Hypothalamus (tissue), 51 donors: ENCODE data around the gene TEC.

ENCODE experiments used
- DNase-seq, 51 donors: peaks; one replicate each; lab custom pipeline; 2025; lab: John Stamatoyannopoulos, UW

TEC gene

GRCh38 chr4:48095441-48095840, 174.2 kb downstream of the TEC start:
- DNase-seq, result no peak

DNA sequence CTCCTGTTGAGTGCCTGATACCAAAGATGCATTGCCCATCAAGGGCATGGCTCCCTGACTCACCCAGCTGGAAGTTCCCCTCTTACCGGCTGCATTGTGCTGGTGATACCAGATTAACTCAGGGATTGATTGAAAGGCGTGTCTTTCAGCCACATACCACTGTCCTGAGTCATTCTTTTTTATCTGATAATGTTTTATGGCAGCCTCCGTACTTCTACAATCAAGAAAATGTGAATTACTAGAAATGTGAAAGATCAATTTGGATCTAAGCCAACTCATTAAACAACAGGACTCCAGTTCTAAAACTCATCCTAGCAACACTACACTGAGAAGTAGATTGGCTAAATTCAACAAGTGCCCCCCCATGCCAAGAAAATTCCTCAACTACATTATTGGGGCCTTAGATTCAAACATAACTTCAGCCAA, 175.6 kb downstream of the TEC start:
- DNase-seq, result no peak

DNA sequence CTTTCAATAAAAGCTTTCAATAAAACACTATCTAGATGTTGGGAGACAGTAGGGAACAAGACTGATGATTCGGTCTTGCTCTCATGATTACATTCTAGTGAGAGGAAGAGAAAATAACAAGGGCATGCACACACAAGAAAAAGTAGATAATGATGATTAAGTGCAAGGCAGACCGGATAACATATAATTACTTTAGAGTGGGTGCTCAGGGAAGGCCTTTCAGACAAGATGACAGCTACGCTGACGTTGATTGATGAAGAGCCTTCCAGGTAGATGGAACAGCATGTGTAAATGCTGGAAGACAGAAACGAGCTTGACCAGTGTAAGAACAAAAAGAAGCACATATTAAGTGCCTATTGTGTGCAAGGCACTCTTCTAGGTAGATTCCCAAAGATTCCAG, 179.0 kb downstream of the TEC start:
- no peak for DNase-seq

DNA sequence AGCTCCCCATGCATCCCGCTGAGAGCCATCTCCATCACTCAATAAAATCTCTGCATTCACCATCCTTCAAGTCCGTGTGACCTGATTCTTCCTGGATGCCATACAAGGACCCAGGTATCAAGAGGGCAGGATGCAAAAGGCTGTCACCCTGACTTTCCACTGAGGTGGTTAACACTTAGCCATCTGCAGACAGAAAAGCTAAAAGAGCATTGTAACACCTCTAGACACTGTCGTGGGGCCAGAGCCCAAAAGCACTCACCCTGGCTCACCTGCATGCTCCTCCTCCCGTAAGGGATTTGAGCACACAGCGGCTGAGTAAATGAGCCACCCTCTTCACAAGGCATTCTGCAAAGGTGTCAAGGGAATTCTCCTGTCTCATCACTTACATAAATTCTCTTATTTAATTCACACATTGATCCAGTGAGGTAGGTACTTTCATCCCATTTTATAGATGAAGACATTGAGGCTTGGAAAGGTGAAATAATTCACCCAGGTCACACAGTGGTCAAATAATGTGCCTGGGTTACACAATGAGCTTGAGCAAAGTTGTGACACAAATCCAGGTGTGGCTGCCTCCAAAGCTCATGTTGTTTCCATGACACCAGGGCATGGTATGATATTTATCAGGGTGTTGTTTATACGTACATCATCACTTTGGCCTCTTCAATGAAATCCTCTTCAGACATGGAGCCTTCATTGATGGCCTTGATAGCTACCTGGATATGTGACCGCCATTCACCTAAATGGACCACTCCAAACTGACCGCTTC, 183.6 kb downstream of the TEC start:
- no peak for DNase-seq
